ENCODE results near the gene VWA7. TPM values are rescaled to one million over a fixed set of nuclear protein-coding genes. Genes with fewer than 3 reads are reported as not detected.
"Not testable (repeated sequence)": the region's sequence is repeated elsewhere in the genome, so short reads cannot be mapped to it uniquely, and the experiment has no call there.

VWA7 gene
- total RNA-seq (1 to 10 TPM in 4 of 7 donors, under 1 TPM in 2, not detected in 1; 0.68 to 2.6 (median 1.3) TPM), polyA plus RNA-seq (1 to 10 TPM in 1 of 3 donors, under 1 TPM in 2; 0.09 to 1.2 (median 0.11) TPM)
- long read RNA-seq, donor 1 = 0 reads
- long read RNA-seq, donor 2 = 0 reads

- peak; percentile 90 for DNase-seq
- no peaks in the 10 kb centered on the region for H3K9me3 ChIP-seq
- no peaks in the 10 kb centered on the region for H3K27me3 ChIP-seq (replicated peaks in 1 of 7)
- peak within 1 kb of the TSS in 1 of 8 donors; percentile 44 for H3K4me3 ChIP-seq
- H3K27ac ChIP-seq = peak within 1 kb of the TSS in 6 of 8 donors; percentile 7 to 80 (median 32)
- TF ChIP-seq CTCF (IDR thresholded peaks at IDR 0.05 in 8 of 11, conservative IDR thresholded peaks at IDR 0.05 in 3 of 11) (no peak), POLR2AphosphoS5 (IDR thresholded peaks at IDR 0.05) (peak; percentile 77 to 85 (median 78))
- intact Hi-C loops (cut with DNase I; ENCODE audit: low total_unique reads) = no loop called here
- peaks cover 0 to 47% (median 41%) of the 10 kb centered on the region in 6 donors for H3K36me3 ChIP-seq
- WGBS, 5 donors = 8 to 18% (median 14%) methylated on average over 11 to 15 of the region's 15 CpGs
- H3K4me1 ChIP-seq = peaks cover 9 to 42% (median 26%) of the 10 kb centered on the region in 6 donors
Measured at GRCh38 chr6:31776989-31777666, at the start of gene VWA7. Gene VWA7 (minus strand): TSS chr6:31777328. CDS start chr6:31776779, 549 bp downstream.

- DNase-seq = peak; percentile 90
- intact Hi-C loops (cut with DNase I; ENCODE audit: low total_unique reads) = loop anchor here (10.0 kb wide), 1 partner anchor 92 kb away; the partner anchor contains the start of gene CLIC1
- 0 to 1% (median 0%) methylated on average over 13 of the region's 13 CpGs for WGBS, 5 donors
- Histone ChIP-seq H3K27ac (peak overlapping the region; percentile 92 to 98 (median 95)), H3K9me3 (no peaks in the 10 kb centered on the region), H3K4me3 (peak overlapping the region; percentile 36 to 71 (median 61)), H3K36me3 (no peaks in the 10 kb centered on the region), H3K4me1 (peaks cover 31 to 71% (median 49%) of the 10 kb centered on the region in 6 donors), H3K27me3 (replicated peaks in 1 of 7) (no peaks in the 10 kb centered on the region)
- no peak for TF ChIP-seq POLR2AphosphoS5 (IDR thresholded peaks at IDR 0.05)
- TF ChIP-seq POLR2A (IDR thresholded peaks at IDR 0.05) = peak in 1 of 3 donors; percentile 61
Measured at GRCh38 chr6:31826793-31827285, 49.7 kb upstream of the VWA7 start.

- H3K9me3 ChIP-seq = no peaks in the 10 kb centered on the region
- DNase-seq = no peak
- H3K27me3 ChIP-seq (replicated peaks in 1 of 7) = no peaks in the 10 kb centered on the region
- peak overlapping the region in 7 of 8 donors; percentile 92 to 98 (median 95) for H3K27ac ChIP-seq
- 72 to 88% (median 73%) methylated on average over 4 of the region's 4 CpGs for WGBS, 5 donors
- intact Hi-C loops (cut with DNase I; ENCODE audit: low total_unique reads) = loop anchor here (10.0 kb wide), 1 partner anchor 91 kb away; the partner anchor contains the start of gene CLIC1
- peaks cover 27 to 69% (median 46%) of the 10 kb centered on the region in 6 donors for H3K4me1 ChIP-seq
- no peak overlapping the region for H3K4me3 ChIP-seq
- no peak for TF ChIP-seq CTCF (IDR thresholded peaks at IDR 0.05 in 8 of 11, conservative IDR thresholded peaks at IDR 0.05 in 3 of 11)
- no peak for TF ChIP-seq POLR2A (IDR thresholded peaks at IDR 0.05)
- no peak for TF ChIP-seq POLR2AphosphoS5 (IDR thresholded peaks at IDR 0.05)
- H3K36me3 ChIP-seq = no peaks in the 10 kb centered on the region
Measured at GRCh38 chr6:31825553-31825952, 48.4 kb upstream of the VWA7 start.

GRCh38 chr6:31823592-31824196 lies 46.6 kb upstream of the VWA7 start:
- peak overlapping the region in 1 of 8 donors; percentile 51 for H3K4me3 ChIP-seq
- H3K27me3 ChIP-seq (replicated peaks in 1 of 7); H3K9me3 ChIP-seq; DNase-seq; H3K36me3 ChIP-seq: not testable (repeated sequence)
- H3K27ac ChIP-seq = peak overlapping the region in 7 of 8 donors; percentile 51 to 95 (median 94)
- intact Hi-C loops (cut with DNase I; ENCODE audit: low total_unique reads) = loop anchor here (10.0 kb wide), 1 partner anchor 89 kb away; the partner anchor contains the start of gene CLIC1
- H3K4me1 ChIP-seq = peaks cover 34 to 80% (median 62%) of the 10 kb centered on the region in 6 donors
- 49 to 85% (median 62%) methylated on average over 9 of the region's 9 CpGs for WGBS, 5 donors

Measured in spleen (tissue), 13 donors.